Glomerular endothelial cell (primary cell): Measurements from ENCODE around the gene EPS8L2. TPM values are rescaled to one million over a fixed set of nuclear protein-coding genes. Genes with fewer than 3 reads are reported as not detected.

Experiments
- DNase-seq: peaks from one replicate; pipeline ENCODE4 v3.0.0-alpha.2; 2011; ENCODE audit warnings: low read depth, low spot score; ENCODE audit errors: extremely low read depth
- total RNA-seq: library from RNA; depleted of rRNA; stranded (reverse); fragments of >200 nt; gene quantifications from 2 replicates; pipeline ENCODE4 v1.2.3, GENCODE V29; 2015

The EPS8L2 gene
- total RNA-seq, 1 donor from 2014 or later: 18.1 TPM

DNA sequence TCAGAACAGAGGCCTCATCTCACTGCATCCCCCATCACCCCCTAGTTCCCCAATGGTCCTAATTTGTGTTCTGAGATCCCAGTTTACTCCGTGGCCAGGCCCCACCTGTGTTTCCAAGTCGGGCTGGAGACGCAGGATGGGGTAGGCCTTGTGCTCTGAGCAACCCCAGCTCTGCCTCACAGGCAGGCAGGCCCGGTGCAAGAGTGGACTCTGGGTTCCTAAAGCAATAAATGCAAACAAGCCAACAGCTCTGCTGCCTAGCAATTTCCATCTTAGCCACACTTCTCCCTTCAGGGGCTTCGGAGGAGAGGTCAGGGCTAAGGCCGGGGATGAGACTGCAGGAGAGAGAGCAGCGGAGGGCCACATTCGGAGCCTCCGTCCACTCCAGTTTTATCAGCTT, 2.5 kb upstream of the EPS8L2 start:
- no peak for DNase-seq

DNA sequence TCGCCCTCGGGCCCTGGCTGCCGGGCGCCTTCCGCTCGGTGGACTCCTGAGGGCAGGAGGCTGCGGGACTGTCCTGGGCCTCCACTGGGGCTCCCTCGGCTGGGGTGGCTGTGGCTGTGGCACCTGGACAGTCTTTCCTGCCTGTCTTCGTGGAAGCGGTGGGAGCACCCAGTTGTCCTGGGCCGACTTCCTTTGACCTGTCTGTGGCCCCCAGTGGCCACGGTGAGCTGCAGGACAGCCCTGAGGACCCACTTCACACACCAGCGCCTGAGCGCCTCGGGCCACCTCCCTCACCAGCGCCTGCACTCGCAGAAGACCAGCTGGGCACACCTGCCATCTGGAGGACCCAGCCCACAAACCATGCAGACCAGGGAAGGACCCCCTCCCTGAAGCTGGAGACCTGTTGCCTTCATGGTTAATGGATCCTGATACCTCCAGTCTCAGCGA, 1.8 kb upstream of the EPS8L2 start:
- no peak for DNase-seq

DNA sequence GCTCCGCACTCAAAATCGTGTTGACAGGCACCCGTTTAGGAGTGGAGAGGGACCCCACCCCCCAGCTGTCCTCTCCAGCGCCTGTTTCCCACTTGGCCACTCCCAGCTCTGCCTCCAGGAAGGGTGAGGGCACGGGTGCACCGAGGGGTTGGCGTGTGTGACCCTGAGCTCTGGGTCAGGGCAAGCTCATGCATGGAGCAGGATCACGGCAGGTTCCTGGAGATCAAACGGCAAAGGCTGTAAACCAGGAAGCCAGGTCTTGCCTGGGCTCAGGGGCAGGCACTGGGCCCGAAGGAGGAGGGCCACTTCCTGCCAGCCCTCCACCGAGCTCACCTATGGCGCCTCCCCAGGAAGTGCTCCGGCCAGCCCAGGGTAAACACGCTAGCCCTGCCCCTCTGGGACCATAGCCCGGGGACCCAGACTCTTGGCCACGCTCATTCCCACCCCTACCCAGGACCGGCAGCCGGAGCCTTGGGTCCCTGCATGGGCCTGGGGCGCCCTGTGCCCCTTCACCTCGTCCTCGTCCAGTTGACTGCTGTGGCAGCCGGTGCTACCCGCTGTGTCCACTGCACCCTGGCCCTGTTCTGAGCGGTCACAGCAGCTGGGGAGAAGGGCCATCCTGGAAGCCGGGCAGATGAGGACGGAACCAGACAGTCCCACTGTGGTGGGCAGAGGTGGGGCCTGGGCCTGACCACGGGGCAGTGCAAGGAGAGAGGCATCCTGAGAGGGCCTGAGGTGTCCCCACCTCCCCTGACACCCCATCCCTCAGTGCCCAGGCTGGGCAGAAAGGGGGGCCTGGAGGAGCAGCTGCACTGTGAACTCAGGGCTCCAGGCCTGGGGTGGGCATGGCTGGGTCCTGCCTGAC, 1.0 kb upstream of the EPS8L2 start:
- DNase-seq: no peak

DNA sequence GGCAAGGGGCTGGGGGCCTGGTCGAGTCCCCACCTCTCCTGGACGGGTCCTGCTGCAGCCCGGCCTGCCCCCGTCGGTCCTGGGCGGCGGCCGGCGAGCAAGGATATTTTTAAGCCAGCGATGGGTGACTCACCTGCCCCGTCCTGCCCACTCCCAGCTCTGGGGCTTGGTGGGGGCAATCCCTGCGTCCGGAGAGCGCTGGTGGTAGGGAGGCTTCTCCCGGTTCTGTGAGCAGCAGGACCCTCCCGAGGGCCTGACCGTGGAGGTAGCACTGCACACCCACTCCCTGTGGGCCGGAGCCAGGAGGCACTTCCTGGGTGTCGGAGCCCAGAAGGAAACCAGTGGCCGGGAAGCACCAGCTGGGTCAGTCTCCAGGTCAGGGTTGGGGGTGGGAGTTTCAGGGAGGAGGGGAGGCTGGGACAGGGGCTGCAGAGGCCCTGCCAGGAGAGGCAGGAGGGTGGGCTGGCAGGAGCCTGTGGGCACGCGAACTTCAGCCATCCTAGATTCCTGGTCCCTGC, 467 bp downstream of the EPS8L2 start:
- no peak for DNase-seq

DNA sequence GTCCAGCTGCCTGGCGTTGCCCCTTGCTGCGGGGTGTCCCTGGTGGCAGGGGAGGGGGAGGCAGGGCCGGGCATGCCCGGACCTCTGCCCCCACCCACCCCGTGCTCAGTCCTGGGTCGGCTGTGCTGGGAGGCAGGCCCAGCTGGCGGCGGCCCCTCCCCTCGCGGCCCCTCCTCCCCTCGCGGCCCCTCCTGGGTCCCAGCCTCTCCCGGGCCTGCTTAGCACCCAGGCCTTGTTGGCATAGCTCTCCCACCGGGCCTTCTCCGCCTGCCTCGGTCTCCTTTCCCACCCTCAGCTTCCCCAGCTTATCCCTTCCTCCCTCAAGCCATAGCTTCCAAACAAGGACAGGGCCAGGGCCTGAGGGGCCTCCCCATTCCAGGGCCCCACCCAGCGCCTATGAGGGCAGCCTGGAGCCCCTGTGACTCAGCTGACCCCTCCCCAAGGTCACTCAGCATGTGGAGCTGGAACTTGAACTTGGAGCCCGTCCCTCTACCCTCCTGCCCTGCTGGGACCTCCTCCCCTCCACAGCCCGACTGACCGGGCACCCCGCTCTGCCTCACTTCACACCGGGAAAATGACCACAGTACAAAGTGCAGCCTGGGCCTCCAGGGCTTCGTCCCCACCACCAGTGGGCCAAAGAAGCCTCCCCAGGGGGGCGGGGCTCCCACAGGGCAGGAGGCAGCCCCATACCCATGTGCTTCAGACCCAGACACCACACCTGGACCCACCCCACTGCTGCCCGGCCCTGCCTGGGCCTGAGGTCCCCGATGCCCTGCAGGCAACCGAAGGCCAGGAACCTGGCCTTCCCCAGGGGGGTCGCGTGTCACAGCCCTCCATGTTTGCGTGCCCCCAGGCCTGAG, 1.2 kb downstream of the EPS8L2 start:
- DNase-seq: no peak

DNA sequence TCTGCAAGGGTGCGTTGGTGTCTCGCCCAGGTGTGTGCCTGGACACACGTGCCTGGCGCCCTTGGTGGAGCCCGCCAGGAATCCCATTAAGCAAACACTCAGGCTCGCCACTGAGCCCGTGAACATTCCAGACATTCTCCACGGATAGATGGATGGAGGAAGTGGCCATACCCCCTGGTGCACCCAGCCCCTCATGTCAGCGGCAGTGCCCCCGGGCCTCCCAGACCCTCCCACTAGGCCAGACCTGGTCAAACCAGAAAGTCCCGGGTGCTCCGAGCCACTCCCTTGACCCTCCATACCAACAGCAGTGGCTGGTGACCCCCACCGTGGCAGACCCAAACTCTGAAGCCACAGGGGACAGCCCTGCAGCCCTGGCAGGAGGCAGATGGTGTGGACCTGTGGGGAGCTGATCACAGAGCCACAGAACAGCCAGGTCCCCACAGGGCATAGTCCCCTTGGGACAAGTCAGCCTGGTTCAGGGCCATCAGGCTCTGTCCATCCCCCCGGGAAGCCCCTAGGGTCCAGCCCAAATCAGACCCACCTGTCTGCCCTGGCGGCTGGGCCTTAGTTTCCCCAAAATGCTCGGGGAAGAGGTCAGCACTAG, 1.9 kb downstream of the EPS8L2 start:
- no peak for DNase-seq

DNA sequence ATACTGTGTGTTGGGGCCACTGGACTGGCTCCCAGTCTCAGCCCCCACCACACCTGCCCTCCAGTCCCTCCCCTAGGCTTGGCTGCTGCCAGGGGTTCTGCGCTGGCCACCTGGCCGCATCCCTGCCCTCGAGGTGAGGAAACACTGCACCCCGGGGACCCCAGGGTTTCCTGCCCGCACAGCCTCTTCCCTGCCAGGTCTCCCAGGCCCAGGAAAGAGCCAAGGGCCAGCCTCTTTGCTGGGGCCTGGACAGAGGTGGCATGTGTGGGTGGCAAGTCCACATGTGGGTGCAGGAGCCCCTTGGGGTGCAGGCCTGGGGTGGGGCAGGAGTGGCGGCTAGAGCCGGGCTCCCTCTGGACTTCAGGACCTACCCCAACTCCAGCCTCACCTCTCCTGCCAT, 2.5 kb downstream of the EPS8L2 start:
- no peak for DNase-seq

DNA sequence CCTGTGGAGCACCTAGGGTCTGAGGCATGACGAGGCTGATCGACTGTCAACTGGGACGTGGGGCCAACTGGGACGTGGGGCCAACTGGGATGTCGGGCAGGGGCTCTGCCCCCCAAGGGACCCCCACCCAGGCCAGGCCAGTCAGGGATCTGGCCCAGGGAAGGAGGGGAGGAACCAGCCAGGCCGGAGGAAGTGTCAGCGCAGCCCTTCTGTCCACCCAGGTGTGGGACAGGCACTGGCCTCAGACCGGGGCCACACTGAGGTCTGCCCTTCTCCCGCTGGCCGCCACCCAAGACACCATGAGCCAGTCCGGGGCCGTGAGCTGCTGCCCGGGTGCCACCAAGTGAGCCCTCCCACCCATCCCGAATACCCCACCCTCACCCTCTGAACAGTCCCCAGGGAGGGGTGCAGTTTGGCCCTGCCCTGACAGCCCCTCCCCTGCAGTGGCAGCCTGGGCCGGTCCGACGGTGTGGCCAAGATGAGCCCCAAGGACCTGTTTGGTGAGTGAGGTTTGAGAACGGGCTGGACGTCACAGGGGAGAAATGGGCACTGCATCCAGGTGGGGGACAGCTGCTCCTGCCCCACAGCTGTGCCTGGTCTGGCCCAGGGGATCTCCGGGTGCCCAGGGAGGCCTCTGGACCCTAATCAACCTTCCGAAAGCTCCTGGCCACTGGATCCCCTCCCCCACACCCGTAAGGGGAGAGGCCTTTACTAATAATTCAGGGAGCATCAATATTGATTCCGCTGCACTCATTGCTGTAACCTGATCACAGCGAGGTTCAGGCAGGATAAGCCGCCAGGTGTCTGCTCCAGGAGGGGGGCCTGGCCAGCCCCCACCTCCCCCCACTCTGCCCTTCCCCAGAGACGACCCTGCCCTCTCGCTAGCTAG, 3.3 kb downstream of the EPS8L2 start:
- DNase-seq: no peak

DNA sequence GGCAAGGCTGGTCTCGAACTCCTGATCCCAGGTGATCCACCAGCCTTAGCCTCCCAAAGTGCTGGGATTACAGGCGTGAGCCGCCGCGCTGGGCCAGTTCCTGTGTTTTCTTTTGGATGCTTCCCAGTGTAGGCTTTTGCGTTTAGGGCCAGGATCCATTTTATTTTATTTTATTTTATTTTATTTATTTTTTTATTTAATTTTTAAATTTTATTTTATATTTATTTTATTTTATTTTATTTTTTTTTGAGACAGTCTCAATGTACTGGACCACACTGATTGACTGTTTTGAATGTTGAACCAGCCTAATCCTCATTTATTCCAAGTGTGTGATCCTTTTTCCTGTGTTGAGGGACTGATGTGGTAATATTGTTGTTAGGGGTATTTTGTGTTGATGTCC, 8.4 kb downstream of the EPS8L2 start:
- DNase-seq: no peak

DNA sequence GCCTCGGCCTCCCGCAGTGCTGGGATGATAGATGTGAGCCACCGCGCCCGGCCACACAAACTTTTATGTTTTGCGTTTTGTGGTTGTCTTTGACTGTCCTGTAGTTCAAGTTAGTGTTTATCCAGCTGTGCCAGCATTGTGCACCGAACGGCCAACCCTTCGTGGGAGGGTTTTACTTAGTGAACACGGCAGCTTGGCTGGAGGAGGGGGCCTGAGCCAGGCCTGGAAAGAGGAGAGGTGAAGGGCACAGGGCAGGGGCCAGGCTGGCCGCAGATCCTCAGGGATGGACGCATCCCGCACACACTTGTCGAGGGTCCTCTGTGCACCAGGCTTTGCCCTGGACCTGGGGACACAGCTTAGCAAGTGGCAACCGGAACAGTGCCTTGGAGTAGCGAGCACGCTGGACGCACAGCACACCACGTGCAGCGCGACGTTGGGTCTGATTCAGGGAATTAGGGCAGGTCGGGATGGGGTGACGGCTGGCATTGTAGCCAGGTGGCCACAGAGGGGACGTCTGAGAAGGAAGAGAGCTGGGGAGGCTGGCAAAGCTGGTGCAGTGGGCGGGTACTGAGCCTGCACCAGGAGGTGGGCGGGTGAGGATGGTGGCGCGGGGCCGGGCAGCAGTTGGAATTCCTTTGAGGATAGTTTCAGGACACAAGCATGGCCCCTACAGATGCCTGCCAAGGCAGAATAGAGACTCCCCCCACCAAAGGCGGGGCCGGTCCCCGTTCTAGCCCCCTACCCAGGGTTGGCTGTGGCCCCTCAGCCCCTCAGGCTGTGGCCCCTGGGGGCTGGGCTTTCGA, 13.4 kb downstream of the EPS8L2 start:
- no peak for DNase-seq

DNA sequence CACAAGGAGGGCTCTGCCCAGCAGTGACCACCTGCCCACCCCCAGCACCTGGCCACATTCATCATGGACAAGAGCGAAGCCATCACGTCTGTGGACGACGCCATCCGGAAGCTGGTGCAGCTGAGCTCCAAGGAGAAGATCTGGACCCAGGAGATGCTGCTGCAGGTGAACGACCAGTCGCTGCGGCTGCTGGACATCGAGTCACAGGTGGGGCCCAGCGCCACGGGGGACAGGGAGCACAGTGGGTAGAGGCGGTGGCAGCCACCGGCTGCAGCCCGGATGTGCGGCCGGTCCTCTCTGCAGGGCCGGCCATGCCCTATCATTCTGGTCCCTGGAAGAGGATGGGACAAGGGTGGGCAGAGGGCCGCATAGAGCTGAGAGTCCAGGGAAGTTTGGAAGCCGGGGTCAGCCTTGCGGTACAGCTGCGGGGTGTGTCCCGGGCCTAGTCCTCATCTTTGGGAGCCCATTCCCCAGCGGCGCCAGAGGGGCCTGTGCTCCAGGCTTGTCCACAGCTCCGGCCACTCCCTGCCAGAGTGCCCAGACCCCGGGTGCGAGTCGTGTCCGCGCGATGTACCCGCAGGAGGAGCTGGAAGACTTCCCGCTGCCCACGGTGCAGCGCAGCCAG, 14.1 kb downstream of the EPS8L2 start:
- DNase-seq: no peak

DNA sequence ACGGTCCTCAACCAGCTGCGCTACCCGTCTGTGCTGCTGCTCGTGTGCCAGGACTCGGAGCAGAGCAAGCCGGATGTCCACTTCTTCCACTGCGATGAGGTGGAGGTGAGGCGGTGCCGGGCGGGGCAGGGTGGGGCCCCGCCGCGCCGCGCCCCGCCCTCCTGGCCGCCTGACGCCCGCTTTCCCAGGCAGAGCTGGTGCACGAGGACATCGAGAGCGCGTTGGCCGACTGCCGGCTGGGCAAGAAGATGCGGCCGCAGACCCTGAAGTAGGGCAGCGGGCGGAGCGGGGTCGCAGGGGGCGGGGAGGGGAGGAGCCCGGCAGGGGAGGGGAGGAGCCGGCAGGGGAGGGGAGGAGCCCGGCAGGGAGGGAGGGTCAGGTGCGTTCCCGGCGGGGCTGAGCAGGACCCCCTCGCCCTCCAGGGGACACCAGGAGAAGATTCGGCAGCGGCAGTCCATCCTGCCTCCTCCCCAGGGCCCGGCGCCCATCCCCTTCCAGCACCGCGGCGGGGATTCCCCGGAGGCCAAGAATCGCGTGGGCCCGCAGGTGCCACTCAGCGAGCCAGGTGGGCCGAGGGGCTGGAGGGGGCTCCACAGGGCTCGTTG, 14.7 kb downstream of the EPS8L2 start:
- DNase-seq: no peak

DNA sequence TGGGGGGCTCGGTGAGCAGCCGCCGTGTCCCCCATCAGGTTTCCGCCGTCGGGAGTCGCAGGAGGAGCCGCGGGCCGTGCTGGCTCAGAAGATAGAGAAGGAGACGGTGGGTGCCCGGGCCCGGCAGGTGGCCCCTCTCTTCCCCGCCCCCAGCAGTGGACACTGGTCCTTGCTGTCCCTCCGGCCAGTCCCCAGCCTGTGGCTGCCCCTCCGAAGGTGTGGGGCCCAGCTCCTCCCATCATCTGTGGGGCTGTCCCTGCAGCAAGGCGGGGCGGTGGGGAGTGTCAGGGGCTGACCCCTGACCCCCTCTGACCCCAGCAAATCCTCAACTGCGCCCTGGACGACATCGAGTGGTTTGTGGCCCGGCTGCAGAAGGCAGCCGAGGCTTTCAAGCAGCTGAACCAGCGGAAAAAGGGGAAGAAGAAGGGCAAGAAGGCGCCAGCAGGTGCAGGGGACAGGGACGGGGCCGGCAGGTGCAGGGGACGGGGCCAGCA, 15.3 kb downstream of the EPS8L2 start:
- DNase-seq: no peak

DNA sequence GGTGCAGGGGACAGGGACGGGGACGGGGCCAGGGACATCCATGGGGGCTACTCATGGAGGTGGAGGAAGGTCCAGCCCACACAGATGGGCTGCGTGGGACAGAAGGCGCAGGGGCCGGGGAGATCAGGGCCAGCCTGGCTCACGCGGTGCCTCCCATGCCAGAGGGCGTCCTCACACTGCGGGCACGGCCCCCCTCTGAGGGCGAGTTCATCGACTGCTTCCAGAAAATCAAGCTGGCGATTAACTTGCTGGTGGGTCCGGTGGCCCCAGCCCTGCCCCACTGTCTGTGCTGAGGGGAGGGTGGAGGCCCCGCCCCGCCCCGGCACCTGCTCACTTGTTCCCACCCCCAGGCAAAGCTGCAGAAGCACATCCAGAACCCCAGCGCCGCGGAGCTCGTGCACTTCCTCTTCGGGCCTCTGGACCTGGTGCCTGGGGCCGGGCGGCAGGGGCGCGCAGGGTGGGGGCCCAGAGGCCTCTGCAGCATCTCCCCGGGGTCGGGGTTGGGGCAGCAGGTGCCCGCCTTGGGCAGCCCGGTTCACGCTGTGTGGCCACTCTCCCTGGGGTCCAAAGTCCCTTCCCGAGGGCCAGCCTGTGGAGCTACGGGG, 15.8 kb downstream of the EPS8L2 start:
- no peak for DNase-seq

DNA sequence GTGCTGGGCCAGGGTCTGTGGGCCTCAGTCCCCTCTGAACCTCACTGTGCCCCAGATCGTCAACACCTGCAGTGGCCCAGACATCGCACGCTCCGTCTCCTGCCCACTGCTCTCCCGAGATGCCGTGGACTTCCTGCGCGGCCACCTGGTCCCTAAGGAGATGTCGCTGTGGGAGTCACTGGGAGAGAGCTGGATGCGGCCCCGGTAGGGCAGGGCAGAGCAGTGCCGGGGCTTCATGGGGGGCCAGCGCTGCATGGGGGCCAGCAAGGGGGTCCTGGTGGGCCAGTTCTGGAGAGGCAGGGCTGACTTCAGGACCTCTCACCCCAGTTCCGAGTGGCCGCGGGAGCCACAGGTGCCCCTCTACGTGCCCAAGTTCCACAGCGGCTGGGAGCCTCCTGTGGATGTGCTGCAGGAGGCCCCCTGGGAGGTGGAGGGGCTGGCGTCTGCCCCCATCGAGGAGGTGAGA, 16.3 kb downstream of the EPS8L2 start:
- DNase-seq: no peak

DNA sequence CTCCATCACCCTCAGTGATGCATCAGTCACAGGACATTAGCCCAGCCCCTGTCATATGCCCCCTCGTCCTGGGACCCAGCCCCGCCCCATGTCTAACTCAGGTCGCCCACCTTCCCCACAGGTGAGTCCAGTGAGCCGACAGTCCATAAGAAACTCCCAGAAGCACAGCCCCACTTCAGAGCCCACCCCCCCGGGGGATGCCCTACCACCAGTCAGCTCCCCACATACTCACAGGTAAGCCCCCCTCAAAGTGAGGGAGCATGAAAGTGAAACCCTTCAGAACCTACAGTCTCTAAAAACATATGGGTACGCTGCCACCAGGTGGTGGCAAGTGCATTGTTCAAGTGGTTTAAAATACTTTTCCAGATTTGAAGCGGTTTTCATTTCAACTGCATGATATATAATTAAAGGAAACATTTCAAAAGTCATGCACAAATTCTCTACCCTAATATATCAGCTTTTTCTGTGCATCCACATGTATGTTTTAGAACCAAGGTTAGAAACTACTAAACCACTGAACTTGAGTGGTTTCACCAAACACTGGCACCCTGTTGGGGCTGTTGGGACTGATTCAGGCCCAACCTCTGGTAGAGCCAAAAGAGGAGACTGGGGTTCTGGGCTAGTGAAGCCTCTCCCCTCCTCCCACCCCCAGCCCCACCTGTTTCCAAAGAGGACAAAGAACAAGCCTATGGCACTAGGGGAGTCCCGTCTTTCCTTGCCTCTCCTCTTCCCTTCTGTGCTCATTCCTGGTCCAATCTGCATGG, 17.3 kb downstream of the EPS8L2 start:
- DNase-seq: peak; percentile 23
